Stimulated activated CD8-positive, alpha-beta memory T cell treated with anti-CD3 and anti-CD28 coated beads, Interleukin-4, amount 100 ng/mL, for 48 hours (primary cell): ENCODE results near the gene COG7.
"Not testable (repeated sequence)": the region's sequence is repeated elsewhere in the genome, so short reads cannot be mapped to it uniquely, and the experiment has no call there.

ENCODE experiments used
- DNase-seq: peaks from one replicate; pipeline ENCODE4 v3.0.0-alpha.2; 2020

COG7 gene

DNA sequence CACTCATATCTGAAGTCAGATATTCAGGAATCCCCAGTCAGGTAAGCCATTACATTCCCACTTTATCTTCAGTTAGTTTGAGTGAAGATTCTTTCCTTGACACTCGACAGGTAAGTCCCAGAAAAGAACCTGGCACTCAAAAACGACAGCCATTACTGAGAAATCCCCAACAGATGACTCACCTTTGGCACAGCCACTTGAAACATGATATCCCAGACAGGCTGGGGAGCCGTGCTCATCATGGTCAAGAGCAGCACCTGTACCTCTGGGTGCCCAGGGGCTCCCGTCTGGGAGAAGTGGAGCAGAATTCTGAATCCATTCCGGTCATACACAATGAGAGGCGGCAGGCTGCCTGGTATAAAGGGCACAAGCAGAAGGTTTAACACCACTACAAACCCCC lies 16.8 kb upstream of the COG7 start:
- no peak for DNase-seq

DNA sequence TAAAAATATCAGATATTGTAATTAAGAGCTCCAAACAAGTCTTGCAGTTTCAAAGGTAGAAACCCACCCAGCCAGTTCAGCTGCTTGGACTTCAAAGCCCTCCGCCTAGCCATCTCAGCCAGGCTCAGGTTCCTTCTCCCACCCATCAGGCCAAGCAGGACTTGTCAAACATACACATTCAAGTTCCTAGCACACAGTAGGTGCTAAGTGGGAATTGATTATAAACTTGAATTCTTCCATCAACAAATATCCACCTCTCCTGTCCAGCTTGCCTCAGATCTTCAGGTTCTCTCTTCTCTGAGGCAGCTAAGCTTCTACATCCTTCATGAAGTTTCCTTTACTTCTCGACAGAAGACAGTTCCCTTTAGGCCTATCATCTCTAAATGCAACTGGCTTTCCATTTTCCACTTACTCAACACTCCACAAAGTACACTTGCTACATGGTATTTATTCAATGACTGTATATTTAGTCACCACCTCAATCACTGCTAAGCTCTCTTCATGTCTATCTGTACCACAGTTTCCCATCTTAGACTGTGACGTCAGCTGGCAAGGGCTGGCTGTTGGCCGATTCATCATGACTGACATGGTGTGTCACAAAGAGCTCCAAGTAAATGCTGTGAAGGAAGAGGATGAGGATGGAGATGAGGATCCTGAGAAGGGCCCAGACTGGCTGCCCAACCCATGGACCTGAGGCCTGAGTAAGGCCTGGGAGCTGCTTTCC lies 13.3 kb upstream of the COG7 start:
- DNase-seq, result no peak

DNA sequence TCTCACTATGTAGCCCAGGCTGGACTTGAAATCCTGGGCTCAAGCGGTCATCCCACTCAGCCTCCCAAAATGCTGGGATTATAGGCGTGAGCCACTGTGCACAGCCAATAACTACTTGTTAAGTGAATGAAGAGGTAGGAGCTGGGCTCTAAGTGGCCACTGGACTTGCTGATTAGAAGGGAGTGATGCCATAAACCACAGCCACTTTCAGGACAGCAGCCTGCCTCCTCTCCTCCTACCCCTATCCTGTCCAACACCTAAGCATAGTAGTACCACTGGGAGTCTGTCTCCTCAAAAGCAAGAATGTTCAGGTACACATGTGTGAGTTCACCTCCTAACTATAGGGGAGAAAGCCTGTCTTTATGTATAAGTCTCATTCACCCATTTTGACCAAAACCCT lies 12.2 kb upstream of the COG7 start:
- no peak for DNase-seq

GRCh38 chr16:23464196-23464595 lies 11.2 kb upstream of the COG7 start:
- no peak for DNase-seq

DNA sequence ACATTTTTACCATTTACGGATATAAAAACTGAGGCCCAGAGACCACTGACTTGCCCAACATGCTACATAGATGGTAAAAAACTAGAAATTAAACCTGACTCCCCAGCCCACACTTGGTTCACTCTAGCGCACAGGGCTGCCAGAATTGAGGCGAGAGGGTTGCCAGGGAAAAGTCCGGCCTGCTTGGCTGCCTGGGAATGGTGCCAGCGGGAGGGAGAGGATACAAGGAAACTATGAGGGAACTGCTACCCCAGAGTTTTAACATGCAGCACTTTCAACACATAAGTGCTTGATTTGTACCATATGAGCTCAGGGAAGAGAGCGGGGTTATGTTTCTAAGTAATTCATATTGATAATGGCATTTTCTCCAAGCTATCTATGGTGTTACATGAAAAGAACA lies 10.0 kb upstream of the COG7 start:
- not testable (repeated sequence) for DNase-seq

GRCh38 chr16:23453338-23454052 lies 506 bp upstream of the COG7 start:
- DNase-seq, result no peak

- DNase-seq, result peak; percentile 26
Measured at GRCh38 chr16:23452221-23452571, 793 bp downstream of the COG7 start.

DNA sequence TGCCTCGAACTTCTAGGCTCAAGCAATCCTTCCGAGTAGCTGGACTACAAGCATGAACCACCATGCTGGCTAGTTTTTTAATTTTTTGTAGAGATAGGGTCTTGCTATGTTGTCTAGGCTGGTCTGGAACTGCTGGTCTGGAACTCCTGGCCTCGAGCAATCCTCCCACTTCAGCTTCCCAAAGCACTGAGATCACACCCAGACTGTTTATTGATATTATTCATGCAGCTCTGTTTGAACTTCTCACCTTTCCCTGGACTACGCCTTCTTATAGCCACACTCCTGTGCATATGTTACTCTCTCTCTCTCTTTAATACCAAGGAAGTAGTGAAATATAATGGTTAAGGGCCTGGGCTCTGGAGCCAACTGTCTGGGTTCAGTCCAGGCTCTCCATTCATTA lies 4.6 kb downstream of the COG7 start:
- no peak for DNase-seq

DNA sequence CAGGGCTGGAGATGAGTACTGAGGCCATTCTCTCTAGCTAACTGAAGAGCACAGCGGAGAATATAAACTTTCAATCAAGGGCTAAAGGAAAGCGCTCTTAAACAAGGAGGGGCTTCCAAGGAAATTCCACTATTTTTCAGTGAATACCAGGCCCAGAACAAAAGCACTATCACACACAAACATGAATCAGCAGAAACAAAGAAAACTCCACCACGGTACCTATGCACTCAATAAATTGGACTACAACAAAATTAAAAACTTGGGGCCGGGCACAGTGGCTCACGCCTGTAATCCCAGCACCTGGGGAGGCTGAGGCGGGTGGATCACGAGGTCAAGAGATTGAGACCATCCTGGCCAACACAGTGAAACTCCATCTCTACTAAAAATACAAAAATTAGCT lies 15.4 kb downstream of the COG7 start:
- not testable (repeated sequence) for DNase-seq

GRCh38 chr16:23436951-23437350 lies 16.0 kb downstream of the COG7 start:
- no peak for DNase-seq

DNA sequence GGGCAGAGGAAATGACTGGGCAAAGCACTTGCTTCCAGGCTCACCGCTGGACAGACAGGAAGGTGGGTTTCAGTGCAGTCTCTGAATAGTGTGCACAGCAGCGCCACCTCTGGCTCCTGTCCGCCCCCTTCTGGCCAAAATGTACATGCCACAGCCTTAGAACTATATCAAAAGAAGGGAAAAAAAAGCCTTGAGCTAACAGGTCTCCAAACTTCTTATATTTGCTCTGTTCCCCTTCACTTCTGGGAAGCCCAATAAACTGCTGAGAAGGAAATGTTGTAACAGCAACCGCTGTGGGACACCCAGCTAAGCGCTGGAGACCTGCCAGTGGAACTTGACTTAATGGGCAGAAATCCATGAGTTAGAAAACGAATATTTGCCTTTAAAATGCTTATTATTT lies 17.5 kb downstream of the COG7 start:
- DNase-seq, result peak; percentile 81

GRCh38 chr16:23434380-23434779 lies 18.6 kb downstream of the COG7 start:
- DNase-seq, result no peak

DNA sequence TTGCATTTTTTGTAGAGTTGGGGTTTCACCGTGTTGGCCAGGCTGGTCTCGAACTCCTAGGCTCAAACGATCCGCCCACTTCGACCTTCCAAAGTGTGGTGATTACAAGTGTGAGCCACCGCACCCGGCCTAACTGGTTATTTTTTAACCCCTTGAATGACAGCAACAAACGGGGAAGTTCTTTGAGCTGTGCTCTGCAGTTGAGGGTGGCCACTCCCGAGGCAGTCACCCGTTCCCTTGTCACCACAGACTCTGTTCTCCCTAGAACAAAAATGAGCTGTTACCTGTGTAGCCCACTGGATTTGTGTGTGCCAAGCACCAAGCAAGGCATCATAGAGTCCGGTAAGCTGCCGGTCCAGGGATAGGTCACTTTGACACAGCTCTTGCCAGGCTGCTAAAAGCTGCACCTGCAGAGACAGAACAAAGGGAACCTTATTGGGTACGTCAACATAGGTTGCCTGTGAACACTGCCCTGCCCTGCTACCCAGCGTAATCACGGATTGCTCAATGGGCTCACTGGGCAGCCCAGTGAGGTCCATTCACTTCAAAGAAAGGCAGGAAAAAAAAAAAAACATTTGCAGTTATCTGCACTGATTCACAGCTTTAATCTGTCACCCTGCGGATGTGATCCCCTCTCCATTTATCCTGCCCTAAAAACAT lies 19.6 kb downstream of the COG7 start:
- DNase-seq, result no peak

DNA sequence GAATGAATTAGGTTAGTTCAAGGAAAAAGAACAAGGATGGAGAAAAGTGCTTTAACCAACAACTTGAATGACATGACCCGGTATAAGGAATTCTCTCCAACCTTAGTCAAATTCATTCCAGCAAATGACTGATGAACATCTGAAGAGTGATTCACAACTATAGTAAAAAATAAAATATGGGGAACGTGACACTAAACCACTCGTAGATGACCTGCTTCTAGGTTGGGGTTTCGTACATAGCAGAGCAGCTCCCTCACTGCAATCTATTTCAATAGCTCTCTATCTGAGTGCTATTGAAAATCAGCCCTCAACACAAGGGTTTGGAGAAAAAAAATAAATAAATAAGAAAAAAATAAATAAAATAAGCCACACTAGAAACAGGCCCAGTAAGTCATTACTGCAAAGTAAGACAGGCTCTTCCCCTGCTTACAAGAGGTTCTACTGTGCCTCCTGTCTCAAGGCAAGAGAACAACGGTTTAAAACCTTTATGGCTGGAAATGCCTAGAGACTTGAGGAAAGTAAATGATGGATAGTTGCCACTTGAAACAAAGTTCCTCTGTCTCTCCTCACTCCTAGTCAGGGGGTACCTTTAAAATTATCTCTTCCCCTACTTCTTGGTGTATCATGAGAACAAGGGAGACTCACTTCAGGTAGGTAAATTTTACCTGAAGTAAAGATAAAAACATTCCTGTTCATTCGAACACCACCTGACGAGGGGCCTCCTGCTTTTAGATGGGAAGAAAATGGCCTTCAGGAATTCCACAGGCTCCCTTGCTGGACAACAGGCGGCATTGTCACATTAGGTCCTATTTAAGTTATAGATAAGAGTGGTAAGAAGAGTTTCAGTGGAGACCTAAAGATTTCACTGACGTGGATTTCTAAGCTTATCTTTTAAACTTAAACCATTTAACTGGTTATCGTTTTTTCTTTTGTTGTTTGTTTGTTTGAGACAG lies 20.5 kb downstream of the COG7 start:
- DNase-seq, result no peak

DNA sequence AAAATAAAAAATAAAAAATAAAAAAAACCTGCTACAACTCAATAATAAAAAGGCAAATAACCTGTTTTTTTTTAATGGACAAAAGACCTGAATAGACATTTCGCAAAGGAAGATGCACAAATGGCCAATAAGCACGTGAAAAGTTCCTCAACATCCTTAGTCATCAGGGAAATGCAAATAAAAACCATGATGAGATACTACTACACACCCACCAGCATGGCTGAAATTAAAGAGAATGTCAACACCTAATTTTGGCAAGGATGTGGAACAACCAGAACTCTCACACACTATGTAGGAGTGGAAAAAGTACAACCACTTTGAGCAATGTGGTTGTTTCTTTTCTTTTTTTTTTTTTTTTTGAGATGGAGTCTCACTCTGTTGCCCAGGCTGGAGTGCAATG lies 24.6 kb downstream of the COG7 start:
- DNase-seq, result no peak

- no peak for DNase-seq
Measured at GRCh38 chr16:23424292-23424958, 28.6 kb downstream of the COG7 start.

DNA sequence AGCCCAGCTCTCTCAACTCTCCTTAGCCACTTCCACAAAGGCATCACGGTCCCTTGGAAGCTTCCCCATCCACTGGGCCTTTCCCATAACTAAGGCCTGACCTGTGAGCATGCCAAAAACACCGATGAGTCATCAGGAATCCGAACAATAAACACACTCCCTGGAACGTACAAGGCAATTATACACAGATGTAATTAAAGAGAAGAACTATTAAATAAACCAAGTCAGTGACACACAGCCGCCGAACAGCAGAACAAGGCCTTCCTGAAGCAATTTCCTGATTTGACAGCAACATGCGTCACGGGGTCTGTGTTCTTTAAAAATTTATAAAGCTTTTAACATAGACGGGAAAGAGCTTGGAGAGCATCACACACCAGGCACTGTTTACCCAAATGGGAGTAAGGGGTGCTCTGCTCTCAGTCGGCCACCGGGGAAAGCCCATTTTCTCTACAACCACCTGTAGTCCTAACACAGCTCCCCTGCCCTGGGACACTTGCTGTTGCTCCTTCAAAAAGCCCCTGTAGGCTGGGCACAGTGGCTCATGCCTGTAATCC lies 29.4 kb downstream of the COG7 start:
- no peak for DNase-seq

DNA sequence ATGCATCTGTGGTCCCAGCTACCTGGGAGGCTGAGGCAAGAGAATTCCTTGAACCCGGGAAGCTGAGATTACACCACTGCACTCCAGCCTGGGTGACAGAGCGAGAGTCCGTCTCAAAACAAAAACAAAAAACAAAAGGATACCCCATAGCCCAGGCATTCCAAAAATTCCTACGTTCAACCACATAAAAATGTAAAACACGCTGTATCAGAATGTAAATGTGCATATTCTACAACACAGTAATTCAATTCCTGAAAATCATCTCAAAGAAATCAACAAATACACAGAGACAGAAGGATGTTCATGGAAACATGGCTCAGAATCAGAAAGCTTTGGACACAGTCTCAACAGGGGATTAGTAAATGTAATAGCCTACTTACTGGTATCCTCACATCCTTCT lies 33.0 kb downstream of the COG7 start:
- no peak for DNase-seq

DNA sequence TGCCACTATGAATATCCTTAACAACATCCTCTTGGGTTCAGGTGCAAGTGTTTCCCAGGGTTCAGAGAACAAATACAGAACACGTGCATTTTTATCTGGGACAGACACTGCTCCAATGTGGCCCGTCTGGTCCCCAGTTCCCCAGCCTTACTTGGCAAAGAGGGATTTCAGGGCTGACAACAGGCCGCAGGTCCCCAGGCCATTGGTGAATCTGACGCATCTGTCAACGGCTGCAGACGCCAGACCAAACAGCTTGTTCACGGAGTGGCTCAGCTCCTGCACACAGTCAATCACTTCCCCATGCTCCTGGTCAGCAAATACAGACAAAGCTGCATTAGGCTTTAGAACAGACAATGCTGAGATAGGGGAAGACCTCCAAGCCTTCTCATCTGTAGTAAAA lies 36.2 kb downstream of the COG7 start:
- DNase-seq, result no peak

- no peak for DNase-seq
Measured at GRCh38 chr16:23414731-23415130, 38.3 kb downstream of the COG7 start.

- no peak for DNase-seq
Measured at GRCh38 chr16:23410176-23410575, 42.8 kb downstream of the COG7 start.

DNA sequence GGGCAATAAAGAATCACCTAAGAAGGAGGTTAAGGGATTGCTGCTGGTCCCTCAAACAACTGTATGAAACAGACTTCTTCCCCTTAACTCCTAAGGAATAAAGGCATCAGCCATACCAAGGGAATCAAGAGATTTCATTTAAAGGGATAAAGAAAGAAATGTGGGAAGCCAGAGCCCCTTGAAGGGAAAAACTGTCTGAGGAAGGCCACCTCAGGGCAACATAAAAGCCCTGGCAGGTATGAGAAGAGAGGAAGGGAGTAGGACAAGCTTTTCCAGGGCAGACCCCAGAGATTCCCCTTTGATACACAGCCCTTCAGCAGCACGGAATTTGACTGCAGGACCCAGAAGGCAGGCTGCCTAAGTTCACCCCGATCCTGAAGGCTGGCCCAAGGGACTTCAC lies 43.5 kb downstream of the COG7 start:
- no peak for DNase-seq
